ENCODE results near the gene RPL3. TPM values are rescaled to one million over a fixed set of nuclear protein-coding genes. Genes with fewer than 3 reads are reported as not detected.

Gene RPL3
- polyA plus RNA-seq, 1 donor from 2014 or later = 1,527 TPM

DNA sequence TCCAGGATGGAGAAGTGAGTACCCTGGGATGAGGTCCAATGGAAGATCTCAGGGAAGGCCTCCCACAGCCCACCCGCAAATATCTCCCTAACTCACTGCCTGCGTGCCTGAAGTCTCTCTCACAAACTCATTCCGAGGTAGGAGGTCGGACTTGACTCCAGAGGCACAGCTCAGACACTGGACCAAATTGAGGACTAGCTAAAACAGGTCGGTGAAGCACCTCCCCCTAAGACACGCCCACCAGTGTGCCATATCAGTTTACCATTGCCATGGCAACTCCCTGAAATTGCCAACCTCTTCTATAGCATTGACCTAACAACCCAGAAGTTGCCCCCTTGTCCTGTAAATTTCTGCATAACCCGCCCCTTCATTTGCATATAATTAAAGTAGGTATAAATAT lies 17.5 kb downstream of the RPL3 start:
- H3K9ac ChIP-seq (ENCODE audit: low read length) = no peak overlapping the region
- H3K9me3 ChIP-seq (ENCODE audit: low read length) = no peaks in the 10 kb centered on the region
- H3K36me3 ChIP-seq (ENCODE audit: insufficient read depth, low read length) = no peaks in the 10 kb centered on the region
- no peak overlapping the region for H2AFZ ChIP-seq (ENCODE audit: low read depth, low read length)
- no peaks in the 10 kb centered on the region for H4K20me1 ChIP-seq (ENCODE audit: insufficient read depth)
- TF ChIP-seq TAF1 (IDR thresholded peaks at IDR 0.05; ENCODE audit: low read depth) (no peak), EP300 (conservative IDR thresholded peaks at IDR 0.05; ENCODE audit: poor library complexity, severe bottlenecking) (no peak), RAD21 (conservative IDR thresholded peaks at IDR 0.05) (no peak)
- no peak overlapping the region for H3K27ac ChIP-seq (ENCODE audit: low read length)
- H3K79me2 ChIP-seq (replicated peaks; ENCODE audit: insufficient read depth, low read length) = no peaks in the 10 kb centered on the region
- H3K9me2 ChIP-seq (ENCODE audit: insufficient read depth, low read length) = no peaks in the 10 kb centered on the region
- no peaks in the 10 kb centered on the region for H3K27me3 ChIP-seq (ENCODE audit: insufficient read depth, low read depth, low read length)
- H3F3A ChIP-seq (ENCODE audit: insufficient read depth, low read length, poor library complexity, severe bottlenecking) = no peaks in the 10 kb centered on the region
- H3K4me2 ChIP-seq (ENCODE audit: low read length) = no peak overlapping the region
- no peak overlapping the region for H3K4me3 ChIP-seq (ENCODE audit: low read length)

- H3K9me2 ChIP-seq (ENCODE audit: insufficient read depth, low read length) = no peaks in the 10 kb centered on the region
- H3K36me3 ChIP-seq (ENCODE audit: insufficient read depth, low read length) = no peaks in the 10 kb centered on the region
- H3K27me3 ChIP-seq (ENCODE audit: insufficient read depth, low read depth, low read length) = no peaks in the 10 kb centered on the region
- no peaks in the 10 kb centered on the region for H4K20me1 ChIP-seq (ENCODE audit: insufficient read depth)
- H2AFZ ChIP-seq (ENCODE audit: low read depth, low read length) = no peak overlapping the region
- no peak overlapping the region for H3K4me3 ChIP-seq (ENCODE audit: low read length)
- no peaks in the 10 kb centered on the region for H3K79me2 ChIP-seq (replicated peaks; ENCODE audit: insufficient read depth, low read length)
- no peaks in the 10 kb centered on the region for H3K9me3 ChIP-seq (ENCODE audit: low read length)
- no peak overlapping the region for H3K27ac ChIP-seq (ENCODE audit: low read length)
- TF ChIP-seq, protein P1, sequence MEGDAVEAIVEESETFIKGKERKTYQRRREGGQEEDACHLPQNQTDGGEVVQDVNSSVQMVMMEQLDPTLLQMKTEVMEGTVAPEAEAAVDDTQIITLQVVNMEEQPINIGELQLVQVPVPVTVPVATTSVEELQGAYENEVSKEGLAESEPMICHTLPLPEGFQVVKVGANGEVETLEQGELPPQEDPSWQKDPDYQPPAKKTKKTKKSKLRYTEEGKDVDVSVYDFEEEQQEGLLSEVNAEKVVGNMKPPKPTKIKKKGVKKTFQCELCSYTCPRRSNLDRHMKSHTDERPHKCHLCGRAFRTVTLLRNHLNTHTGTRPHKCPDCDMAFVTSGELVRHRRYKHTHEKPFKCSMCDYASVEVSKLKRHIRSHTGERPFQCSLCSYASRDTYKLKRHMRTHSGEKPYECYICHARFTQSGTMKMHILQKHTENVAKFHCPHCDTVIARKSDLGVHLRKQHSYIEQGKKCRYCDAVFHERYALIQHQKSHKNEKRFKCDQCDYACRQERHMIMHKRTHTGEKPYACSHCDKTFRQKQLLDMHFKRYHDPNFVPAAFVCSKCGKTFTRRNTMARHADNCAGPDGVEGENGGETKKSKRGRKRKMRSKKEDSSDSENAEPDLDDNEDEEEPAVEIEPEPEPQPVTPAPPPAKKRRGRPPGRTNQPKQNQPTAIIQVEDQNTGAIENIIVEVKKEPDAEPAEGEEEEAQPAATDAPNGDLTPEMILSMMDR (IDR thresholded peaks at IDR 0.05; ENCODE audit: poor library complexity, severe bottlenecking) = no peak
- no peak for TF ChIP-seq EZH2 (IDR thresholded peaks at IDR 0.05; ENCODE audit: borderline replicate concordance, insufficient read depth, low read length, poor library complexity, severe bottlenecking)
- no peak for TF ChIP-seq TAF1 (IDR thresholded peaks at IDR 0.05; ENCODE audit: low read depth)
- no peak for TF ChIP-seq REST (IDR thresholded peaks at IDR 0.05; ENCODE audit: borderline replicate concordance)
- TF ChIP-seq POLR2AphosphoS5 (IDR thresholded peaks at IDR 0.05) = no peak
- TF ChIP-seq MXI1 (conservative IDR thresholded peaks at IDR 0.05; ENCODE audit: poor library complexity, severe bottlenecking) = no peak
- no peak for TF ChIP-seq EP300 (conservative IDR thresholded peaks at IDR 0.05; ENCODE audit: poor library complexity, severe bottlenecking)
- no peak for TF ChIP-seq SMC3 (conservative IDR thresholded peaks at IDR 0.05; ENCODE audit: poor library complexity)
- no peak for TF ChIP-seq RAD21 (conservative IDR thresholded peaks at IDR 0.05)
- no peaks in the 10 kb centered on the region for H3F3A ChIP-seq (ENCODE audit: insufficient read depth, low read length, poor library complexity, severe bottlenecking)
- H3K4me2 ChIP-seq (ENCODE audit: low read length) = no peak overlapping the region
- no peak overlapping the region for H3K9ac ChIP-seq (ENCODE audit: low read length)
These were observed 18.3 kb downstream of the RPL3 start for GRCh38 chr22:39301108-39301507.
